Suppressor macrophage treated with lipopolysaccharide for 4 hours (primary cell): ENCODE data around the gene CEP131.

ENCODE experiments used
- DNase-seq: peaks from one replicate; pipeline ENCODE4 v3.0.0-alpha.2; 2020

The CEP131 gene

DNA sequence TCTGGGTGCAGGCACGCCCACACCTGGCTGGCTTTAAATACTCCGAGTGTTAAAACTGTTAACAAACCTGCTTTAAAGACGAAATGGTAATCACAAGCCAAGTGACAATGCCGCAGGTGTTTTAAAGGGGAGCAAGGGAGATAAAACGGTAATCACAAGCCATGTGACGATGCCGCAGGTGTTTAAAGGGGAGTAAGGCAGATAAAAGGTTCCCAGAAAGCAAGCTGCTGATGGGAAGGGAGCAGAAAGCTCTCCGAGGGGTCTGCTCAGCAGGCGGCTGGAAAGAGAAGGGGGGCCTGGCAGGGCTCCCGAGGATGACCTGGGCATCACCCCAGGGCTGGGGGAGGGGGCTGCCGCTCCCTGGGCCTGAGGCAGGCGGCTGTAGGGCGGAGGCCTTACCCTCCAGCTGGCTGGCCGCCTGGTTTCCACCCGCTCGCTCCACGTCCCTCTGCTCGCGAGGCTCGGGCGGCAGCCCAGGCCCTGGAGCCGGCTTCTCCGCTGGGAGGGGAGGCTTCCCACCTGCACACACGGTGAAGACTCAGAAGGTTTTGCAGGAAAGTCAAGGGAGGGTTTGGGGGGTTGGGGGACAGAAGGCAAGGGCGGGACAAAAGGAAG, 28.4 kb upstream of the CEP131 start:
- no peak for DNase-seq

DNA sequence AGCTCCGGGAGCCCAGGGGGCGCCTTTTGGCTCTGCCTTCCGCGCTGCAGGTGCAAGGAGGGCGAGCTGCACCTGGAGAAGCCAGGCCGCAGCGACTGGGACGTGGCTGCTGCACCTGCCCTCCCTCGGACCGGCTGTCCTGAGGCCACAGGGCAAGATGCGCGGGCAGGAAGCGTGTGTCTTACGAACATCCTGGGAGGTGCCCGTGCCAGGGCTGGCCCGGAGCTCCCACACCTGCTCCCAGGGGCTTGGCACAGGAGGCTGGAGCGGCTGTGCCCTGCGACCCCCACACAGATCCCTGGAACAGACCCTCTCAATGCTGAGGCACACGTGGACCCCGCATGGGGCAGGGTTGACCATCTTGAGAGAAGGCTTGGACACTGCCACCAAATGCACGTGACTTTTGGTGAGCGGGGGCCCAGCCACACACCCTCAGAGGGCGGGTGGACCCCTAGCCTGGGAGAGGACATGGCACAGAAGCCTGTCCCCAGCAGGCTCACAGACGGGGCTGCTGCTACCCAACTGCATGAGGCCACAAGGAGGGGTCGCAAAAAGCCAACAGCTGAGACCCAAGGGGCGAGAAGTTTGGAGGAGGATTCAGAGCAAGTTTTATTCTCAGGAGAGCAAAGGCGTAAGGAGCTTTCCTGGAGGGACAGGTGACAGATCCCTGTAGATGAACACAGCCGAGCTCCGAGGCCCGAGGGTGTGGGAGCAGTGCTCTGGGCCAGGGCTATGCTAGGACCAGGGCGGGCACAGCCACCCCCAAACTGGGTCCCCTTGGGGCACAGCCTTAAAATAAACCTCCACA, 27.7 kb upstream of the CEP131 start:
- no peak for DNase-seq

DNA sequence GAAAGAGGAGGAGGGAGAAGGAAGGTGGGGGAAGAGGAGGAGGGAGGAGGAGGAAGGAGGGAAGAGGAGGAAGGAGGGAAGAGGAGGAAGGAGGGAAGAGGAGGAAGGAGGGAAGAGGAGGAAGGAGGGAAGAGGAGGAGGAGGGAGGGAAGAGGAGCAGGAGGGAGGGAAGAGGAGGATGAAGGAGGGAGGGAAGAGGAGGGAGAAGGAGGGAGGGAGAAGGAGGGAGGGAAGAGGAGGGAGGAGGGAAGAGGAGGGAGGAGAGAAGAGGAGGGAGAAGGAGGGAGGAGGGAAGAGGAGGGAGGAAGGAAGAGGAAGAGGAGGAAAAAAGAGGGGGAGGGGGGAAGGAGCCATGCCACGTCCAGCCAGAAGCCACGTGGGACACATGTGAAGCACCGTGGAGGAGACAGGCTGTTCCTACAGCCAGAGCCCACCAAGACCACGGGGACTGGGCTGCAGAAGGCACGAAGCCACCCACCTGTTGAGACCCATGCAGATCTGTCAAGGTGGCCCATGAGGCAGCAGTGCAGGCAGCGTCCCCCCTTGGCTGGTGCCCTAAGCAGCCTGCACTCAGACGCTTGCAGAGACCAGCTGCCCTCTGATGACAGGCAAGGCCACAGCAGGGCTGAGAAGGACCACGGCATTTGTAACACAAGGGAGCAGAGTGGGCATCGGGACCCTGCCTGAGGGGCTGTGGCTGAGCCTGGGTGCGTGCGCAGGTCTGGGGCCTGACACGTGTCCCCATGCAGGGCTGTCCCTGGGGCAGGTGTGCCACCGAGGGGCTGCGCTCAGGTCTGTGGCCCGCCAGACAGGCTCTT, 26.7 kb upstream of the CEP131 start:
- DNase-seq, result no peak

DNA sequence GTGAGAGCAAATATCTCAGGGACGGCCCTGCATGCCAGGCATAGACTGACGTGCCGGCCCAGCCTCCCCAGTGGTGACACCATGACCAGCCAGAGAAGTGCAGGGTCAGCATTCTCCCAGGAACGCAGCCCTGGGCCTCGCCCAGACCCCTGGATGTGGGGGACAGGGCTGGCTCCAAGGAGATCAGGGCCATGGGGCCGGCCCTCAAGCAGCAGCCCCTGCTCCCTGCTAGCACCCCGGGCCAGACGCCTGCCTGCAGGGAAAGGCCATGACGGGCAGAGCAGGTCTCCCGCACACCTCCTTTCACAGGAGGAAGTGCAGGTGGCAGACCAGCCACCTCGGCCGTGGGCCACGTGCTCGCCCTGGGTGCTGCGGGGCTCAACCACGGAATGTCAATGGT, 25.9 kb upstream of the CEP131 start:
- DNase-seq, result no peak

GRCh38 chr17:81247339-81247990, 24.7 kb upstream of the CEP131 start:
- no peak for DNase-seq

DNA sequence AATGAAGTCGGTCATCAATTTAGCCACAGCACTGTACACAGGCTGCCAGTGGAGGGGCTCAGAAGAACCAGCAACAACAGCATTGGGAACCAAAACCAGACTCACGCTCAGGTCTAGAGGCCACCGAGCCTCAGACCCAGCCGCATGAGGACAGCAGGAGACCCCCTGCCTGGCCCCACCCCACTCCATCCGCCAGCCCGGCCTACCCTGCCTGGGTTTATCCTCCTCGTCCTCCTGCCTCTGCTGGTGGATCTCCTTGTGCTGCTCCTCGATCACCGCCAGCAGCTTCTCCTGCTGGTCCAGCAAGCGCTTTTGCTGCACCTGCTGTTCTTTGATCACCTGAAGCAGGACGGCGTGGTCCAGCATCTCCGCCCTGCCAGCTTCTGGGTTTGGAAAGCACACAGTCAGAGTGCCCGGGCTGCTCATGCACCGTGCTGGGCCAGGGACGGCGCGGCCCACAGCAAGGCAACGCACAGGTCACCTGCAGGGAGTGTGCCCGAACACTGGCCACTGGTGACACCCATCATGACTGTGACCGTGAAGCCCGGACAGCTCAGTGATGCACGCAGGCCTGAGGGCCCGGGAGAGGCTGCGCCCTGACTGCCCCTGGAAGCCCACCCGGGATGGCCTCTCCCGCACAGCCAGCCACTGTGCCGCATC, 24.0 kb upstream of the CEP131 start:
- no peak for DNase-seq

DNA sequence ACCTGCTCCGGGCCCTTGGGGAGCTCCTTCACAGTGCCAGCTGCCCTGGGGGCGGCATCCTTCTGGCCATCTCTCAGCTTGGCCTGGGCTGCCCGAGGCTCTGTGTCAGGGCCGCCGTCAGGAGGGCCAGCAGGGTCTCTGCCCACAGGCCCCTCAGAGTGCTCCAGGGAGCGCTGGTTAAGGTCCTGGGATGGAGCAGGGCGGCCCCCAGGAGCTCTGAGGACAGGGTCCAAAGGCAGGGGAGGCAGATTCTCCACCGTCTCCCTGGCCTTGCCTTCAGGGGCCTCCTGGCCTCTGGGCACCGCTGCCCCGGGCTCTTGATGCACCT, 23.5 kb upstream of the CEP131 start:
- no peak for DNase-seq

- no peak for DNase-seq
Observed at GRCh38 chr17:81245665-81246342, 23.0 kb upstream of the CEP131 start.

- DNase-seq, result no peak
Observed at GRCh38 chr17:81245024-81245664, 22.4 kb upstream of the CEP131 start.

GRCh38 chr17:81244358-81245023, 21.7 kb upstream of the CEP131 start:
- DNase-seq, result no peak

DNA sequence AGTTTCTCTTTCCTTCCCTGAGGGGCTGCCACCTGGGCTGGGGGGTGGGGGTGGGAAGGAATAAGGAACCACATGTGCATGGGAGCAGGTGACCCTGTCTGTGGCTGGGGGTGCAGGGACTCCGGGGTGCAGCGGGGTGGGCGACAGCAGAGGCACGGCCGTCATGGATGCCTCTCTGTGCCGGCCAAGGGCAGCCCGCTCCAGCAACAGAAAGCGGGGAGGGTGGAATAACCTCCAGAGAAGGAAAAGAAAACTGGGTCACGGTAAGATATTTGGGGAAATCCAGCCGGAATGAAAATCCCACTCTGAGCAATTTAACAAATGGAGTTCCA, 20.5 kb upstream of the CEP131 start:
- DNase-seq, result no peak

DNA sequence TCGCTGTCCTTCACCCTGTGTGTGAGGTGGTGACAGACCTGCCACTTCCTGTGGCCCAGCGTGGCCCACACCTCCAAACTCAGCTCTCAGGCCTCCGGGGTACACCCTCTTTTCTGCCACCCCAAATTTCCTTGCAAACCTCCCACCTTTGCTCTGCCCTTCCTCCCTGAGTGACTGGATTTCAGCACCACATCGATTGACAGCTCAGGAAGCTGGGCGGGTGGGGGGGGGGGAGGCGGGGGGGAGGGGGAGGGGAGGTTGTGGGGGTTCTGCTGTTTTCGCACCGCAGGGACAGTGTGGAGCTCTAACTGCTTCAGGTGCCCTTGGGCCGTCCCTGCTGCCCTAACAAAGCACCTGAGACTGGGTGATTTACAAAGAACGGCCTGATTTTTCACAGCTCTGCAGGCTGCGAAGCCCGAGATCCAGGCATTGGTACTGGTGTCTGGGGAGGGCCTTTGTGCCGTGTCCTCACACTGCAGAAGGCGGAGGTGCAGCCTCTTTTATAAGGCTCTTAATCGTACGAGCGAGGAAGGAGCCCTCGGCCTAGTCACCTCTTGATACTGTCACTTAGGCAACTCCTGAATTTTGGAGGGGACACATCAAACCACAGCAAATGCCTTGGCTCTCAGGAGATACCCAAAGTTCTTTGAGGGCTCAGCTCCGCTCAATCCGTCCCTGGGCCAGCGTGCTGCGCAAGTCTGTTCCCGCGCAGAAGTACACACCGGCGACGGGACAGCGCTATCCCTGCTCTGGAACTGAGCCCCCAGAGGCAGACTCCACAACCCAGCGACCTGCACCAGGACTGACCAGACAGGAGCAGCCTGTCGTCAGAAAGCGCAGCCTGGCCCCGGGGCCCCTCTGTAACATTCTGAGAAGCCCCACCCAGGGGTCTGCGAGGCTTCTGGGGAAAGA, 19.9 kb upstream of the CEP131 start:
- DNase-seq, result no peak

GRCh38 chr17:81241648-81242420, 19.1 kb upstream of the CEP131 start:
- DNase-seq, result peak; percentile 73

GRCh38 chr17:81241203-81241602, 18.4 kb upstream of the CEP131 start:
- no peak for DNase-seq

DNA sequence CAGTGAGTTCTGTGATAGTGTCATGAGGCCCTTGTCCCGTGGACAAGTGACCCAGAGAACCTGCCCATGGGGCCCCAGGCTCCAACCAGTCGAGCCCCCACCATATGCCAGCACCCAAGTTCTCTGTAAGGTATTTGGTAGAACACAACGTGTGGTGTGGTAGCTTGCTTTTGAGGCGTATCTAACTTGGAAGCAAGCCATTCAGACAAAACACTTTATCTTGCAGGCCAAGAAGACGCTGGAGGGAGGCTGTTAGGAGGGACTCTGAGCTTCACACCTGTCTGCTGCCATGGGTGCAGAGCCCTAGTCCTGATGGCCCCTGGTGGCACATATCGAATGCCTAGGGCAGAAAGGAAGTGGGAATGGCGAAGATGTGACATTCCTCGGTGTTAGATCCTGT, 18.0 kb upstream of the CEP131 start:
- no peak for DNase-seq

DNA sequence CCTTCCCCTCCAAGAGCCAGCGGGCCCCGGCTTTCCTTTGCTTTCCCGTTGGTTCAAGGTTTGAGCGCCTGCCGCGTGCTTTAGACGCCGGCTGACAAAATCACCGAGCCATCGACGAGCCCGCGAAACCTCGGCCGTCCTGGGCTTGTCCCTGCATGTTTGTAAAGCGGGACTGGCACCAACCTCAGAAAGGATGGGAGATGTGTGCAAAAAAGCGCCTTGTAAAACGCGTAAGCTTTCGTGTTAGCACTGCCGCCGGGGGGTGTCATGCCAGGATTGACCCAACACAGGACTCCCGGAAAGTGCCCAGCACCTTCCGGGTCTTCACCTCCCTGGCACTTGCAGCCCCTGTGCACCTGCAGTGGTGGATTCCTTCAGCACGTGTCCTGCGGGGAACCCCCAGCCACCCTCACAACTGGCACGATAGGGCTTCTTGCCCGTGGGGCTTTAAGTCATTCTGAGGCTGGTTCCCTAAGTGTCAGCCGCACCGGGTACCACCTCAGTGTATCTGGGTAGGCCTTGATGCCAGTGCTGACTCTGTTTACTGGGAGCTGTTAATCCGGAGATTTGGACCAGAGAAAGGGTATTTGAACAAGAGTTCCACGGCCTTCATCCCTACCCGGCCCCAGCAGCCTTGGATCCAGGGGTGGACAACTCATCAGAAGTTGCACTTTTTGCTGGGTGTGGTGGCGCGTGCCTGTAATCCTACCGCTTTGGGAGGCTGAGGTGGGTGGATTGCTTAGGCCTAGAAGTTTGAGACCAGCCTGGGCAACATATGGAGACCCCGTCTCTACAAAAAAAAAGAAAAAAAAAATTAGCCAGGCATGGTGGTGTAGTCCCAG, 17.2 kb upstream of the CEP131 start:
- no peak for DNase-seq

GRCh38 chr17:81238815-81239713, 16.3 kb upstream of the CEP131 start, which contains the start of the genes NDUFAF8 and TEPSIN:
Gene NDUFAF8 (plus strand): TSS chr17:81239318. CDS start chr17:81239364, 46 bp downstream.
Gene TEPSIN (minus strand): TSS chr17:81239055. CDS start chr17:81239033, 22 bp downstream.
- DNase-seq, result peak; percentile 99
